Measurements from ENCODE around the gene NIN. TPM values are rescaled to one million over a fixed set of nuclear protein-coding genes. Genes with fewer than 3 reads are reported as not detected.

NIN gene
- polyA plus RNA-seq, 1 donor from 2014 or later: 47.6 TPM

GRCh38 chr14:50864946-50865345, 34.0 kb upstream of the NIN start:
- Histone ChIP-seq H3K9me2 (ENCODE audit: insufficient read depth, low read length) (no peaks in the 10 kb centered on the region), H3K9ac (ENCODE audit: low read length) (no peak overlapping the region), H3K79me2 (replicated peaks; ENCODE audit: insufficient read depth, low read length) (no peaks in the 10 kb centered on the region), H3K27ac (ENCODE audit: low read length) (no peak overlapping the region), H3K27me3 (ENCODE audit: insufficient read depth, low read depth, low read length) (no peaks in the 10 kb centered on the region), H3F3A (ENCODE audit: insufficient read depth, low read length, poor library complexity, severe bottlenecking) (no peaks in the 10 kb centered on the region), H3K4me2 (ENCODE audit: low read length) (no peak overlapping the region), H2AFZ (ENCODE audit: low read depth, low read length) (no peak overlapping the region), H3K4me3 (ENCODE audit: low read length) (no peak overlapping the region), H3K9me3 (ENCODE audit: low read length) (no peaks in the 10 kb centered on the region), H4K20me1 (ENCODE audit: insufficient read depth) (no peaks in the 10 kb centered on the region), H3K36me3 (ENCODE audit: insufficient read depth, low read length) (no peaks in the 10 kb centered on the region)
- no peak for TF ChIP-seq POLR2AphosphoS5 (IDR thresholded peaks at IDR 0.05)
- no peak for TF ChIP-seq MXI1 (conservative IDR thresholded peaks at IDR 0.05; ENCODE audit: poor library complexity, severe bottlenecking)
- no peak for TF ChIP-seq EP300 (conservative IDR thresholded peaks at IDR 0.05; ENCODE audit: poor library complexity, severe bottlenecking)
- TF ChIP-seq EZH2 (IDR thresholded peaks at IDR 0.05; ENCODE audit: borderline replicate concordance, insufficient read depth, low read length, poor library complexity, severe bottlenecking): no peak
- TF ChIP-seq RAD21 (conservative IDR thresholded peaks at IDR 0.05): no peak
- no peak for TF ChIP-seq TAF1 (IDR thresholded peaks at IDR 0.05; ENCODE audit: low read depth)
- no peak for TF ChIP-seq SMC3 (conservative IDR thresholded peaks at IDR 0.05; ENCODE audit: poor library complexity)
- TF ChIP-seq REST (IDR thresholded peaks at IDR 0.05; ENCODE audit: borderline replicate concordance): no peak
- TF ChIP-seq CTCF (IDR thresholded peaks at IDR 0.05; ENCODE audit: poor library complexity, severe bottlenecking): no peak

GRCh38 chr14:50864237-50864636, 33.3 kb upstream of the NIN start:
- H3K36me3 ChIP-seq (ENCODE audit: insufficient read depth, low read length): no peaks in the 10 kb centered on the region
- no peaks in the 10 kb centered on the region for H3K9me3 ChIP-seq (ENCODE audit: low read length)
- H3K27me3 ChIP-seq (ENCODE audit: insufficient read depth, low read depth, low read length): no peaks in the 10 kb centered on the region
- H2AFZ ChIP-seq (ENCODE audit: low read depth, low read length): no peak overlapping the region
- H3F3A ChIP-seq (ENCODE audit: insufficient read depth, low read length, poor library complexity, severe bottlenecking): no peaks in the 10 kb centered on the region
- no peak for TF ChIP-seq REST (IDR thresholded peaks at IDR 0.05; ENCODE audit: borderline replicate concordance)
- no peak for TF ChIP-seq TAF1 (IDR thresholded peaks at IDR 0.05; ENCODE audit: low read depth)
- TF ChIP-seq CTCF (IDR thresholded peaks at IDR 0.05; ENCODE audit: poor library complexity, severe bottlenecking): no peak
- no peak for TF ChIP-seq RAD21 (conservative IDR thresholded peaks at IDR 0.05)
- TF ChIP-seq SMC3 (conservative IDR thresholded peaks at IDR 0.05; ENCODE audit: poor library complexity): no peak
- no peak for TF ChIP-seq EP300 (conservative IDR thresholded peaks at IDR 0.05; ENCODE audit: poor library complexity, severe bottlenecking)
- no peak for TF ChIP-seq EZH2 (IDR thresholded peaks at IDR 0.05; ENCODE audit: borderline replicate concordance, insufficient read depth, low read length, poor library complexity, severe bottlenecking)
- no peak for TF ChIP-seq POLR2AphosphoS5 (IDR thresholded peaks at IDR 0.05)
- no peak for TF ChIP-seq MXI1 (conservative IDR thresholded peaks at IDR 0.05; ENCODE audit: poor library complexity, severe bottlenecking)
- H3K4me2 ChIP-seq (ENCODE audit: low read length): no peak overlapping the region
- no peak overlapping the region for H3K27ac ChIP-seq (ENCODE audit: low read length)
- no peaks in the 10 kb centered on the region for H3K79me2 ChIP-seq (replicated peaks; ENCODE audit: insufficient read depth, low read length)
- no peak overlapping the region for H3K4me3 ChIP-seq (ENCODE audit: low read length)
- no peaks in the 10 kb centered on the region for H3K9me2 ChIP-seq (ENCODE audit: insufficient read depth, low read length)
- no peaks in the 10 kb centered on the region for H4K20me1 ChIP-seq (ENCODE audit: insufficient read depth)
- H3K9ac ChIP-seq (ENCODE audit: low read length): no peak overlapping the region
